Lower leg skin (tissue), 4 donors: ENCODE results near the gene CAMK2N1. TPM values are rescaled to one million over a fixed set of nuclear protein-coding genes. Genes with fewer than 3 reads are reported as not detected.
A peak's percentile ranks its signal among the peaks of the same experiment; 100 is the strongest.
"Not testable (repeated sequence)": the region's sequence is repeated elsewhere in the genome, so short reads cannot be mapped to it uniquely, and the experiment has no call there.

Experiments
- DNase-seq, 2 donors: peaks; one replicate each; pipeline ENCODE4 v3.0.0-alpha.2; 2019; ENCODE audit warnings: low spot score in 2 of 2
- H3K4me3 ChIP-seq: fragments of 200-600 bp; sonication (generic); 2 replicates; pipeline ENCODE4 v1.5.1; 2017; ENCODE audit warnings: mild to moderate bottlenecking, low read depth; ENCODE audit not compliant: poor library complexity, severe bottlenecking
- CTCF ChIP-seq, 3 donors: fragments of 450-650 bp; IDR thresholded peaks; one replicate each; pipeline ENCODE4 v1.5.1; 2016; ENCODE audit warnings: antibody characterized with exemption in 3 of 3, mild to moderate bottlenecking in 3 of 3, moderate library complexity in 2 of 3
- POLR2A ChIP-seq, 2 donors: fragments of 450-650 bp; IDR thresholded peaks; one replicate each; pipeline ENCODE4 v1.6.1; 2016 to 2017; ENCODE audit warnings: antibody characterized with exemption in 2 of 2, mild to moderate bottlenecking in 1 of 2, moderate library complexity in 1 of 2
- WGBS, 2 donors: methylation state at CpG; one replicate each; pipeline ENCODE4 v1.1.5; 2018; 5-methylcytosine and 5-hydroxymethylcytosine counted together
- intact Hi-C: fragments of 100-400 bp; cut with DNase I; formaldehyde crosslinking; loops from one replicate; pipeline ENCODE4 v1.15.0; 2023; ENCODE audit warnings: low total_unique reads
- total RNA-seq, 4 donors: library from RNA; depleted of rRNA; stranded (reverse); fragments of >200 nt; gene quantifications; one replicate each; pipeline ENCODE4 v1.1.0, GENCODE V29; 2016

CAMK2N1 gene
- total RNA-seq, 4 donors from 2014 or later, result 3.8 to 13.3 (median 8.4) TPM

- WGBS, 2 donors, result 55 to 72% methylated on average over 7 of the region's 7 CpGs
- no peak for DNase-seq
- no peak for TF ChIP-seq POLR2A (IDR thresholded peaks at IDR 0.05)
- no peak for TF ChIP-seq CTCF (IDR thresholded peaks at IDR 0.05)
- no peak overlapping the region for H3K4me3 ChIP-seq
- intact Hi-C loops, result loop anchor here (10.0 kb wide), 1 partner anchor 667 kb away; no protein-coding TSS in a partner anchor
Measured at GRCh38 chr1:20528221-20528620, 42.2 kb upstream of the CAMK2N1 start.

DNA sequence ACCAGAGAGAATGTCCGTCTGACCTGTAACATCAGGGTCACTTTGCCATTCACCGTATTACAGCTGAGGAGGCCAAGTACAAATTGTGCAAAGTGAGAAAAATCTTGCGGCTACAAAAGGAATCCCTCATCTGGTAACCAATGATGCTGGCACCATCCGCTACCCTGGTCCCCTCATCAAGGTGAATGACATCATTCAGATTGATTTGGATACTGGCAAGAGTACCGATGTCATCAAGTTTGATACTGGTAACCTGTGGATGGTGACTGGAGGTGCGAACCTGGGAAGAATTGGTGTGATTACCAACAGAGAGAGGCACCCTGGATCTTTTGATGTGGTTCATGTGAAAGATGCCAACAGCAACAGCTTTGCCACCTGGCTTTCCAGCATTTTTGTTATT is 40.3 kb upstream of the CAMK2N1 start:
- intact Hi-C loops, result loop anchor here (10.0 kb wide), 1 partner anchor 669 kb away; no protein-coding TSS in a partner anchor
- TF ChIP-seq CTCF (IDR thresholded peaks at IDR 0.05) (no peak), POLR2A (IDR thresholded peaks at IDR 0.05) (no peak)
- no peak for DNase-seq
- no peak overlapping the region for H3K4me3 ChIP-seq
- 81 to 88% methylated on average over 6 of the region's 6 CpGs for WGBS, 2 donors

- peak; percentile 80 to 93 for DNase-seq
- 17 to 22% methylated on average over 17 of the region's 17 CpGs for WGBS, 2 donors
- intact Hi-C loops, result loop anchor here (5.0 to 10.0 kb wide), 2 partner anchors 110 to 673 kb away; partner anchors contain the start of gene PINK1
- TF ChIP-seq POLR2A (IDR thresholded peaks at IDR 0.05) (no peak), CTCF (IDR thresholded peaks at IDR 0.05) (peak in 2 of 3 donors; percentile 26 to 71)
- H3K4me3 ChIP-seq, result no peak overlapping the region
Measured at GRCh38 chr1:20521960-20522861, 36.2 kb upstream of the CAMK2N1 start.

DNA sequence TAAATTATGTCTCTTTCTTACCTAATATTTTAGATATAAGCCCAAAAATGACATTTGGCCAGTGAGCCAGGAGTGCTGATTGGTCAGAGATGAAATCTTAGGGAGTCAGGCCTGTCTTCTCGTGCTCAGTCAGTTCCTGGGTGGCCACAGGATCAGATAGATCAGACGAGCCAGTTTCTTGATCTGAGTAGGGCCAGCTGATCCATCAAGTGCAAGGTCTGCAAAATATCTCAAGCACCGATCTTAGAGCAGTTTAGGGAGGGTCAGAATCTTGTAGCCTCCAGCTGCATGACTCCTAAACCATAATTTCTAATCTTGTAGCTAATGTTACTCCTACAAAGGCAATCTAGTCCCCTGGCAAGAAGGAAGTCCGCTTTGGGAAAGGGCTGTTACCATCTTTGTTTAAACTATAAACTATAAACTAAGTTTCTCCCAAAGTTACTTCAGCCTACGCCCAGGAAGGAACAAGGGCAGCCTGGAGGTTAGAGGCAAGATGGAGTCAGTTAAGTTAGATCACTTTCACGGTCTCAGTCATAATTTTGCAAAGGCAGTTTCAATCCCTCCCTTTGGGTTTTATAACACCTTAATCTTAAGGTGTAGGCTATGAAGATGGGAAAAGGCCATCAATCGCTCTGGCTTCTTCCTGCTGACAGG is 33.7 kb upstream of the CAMK2N1 start:
- 55% methylated on average over 7 of the region's 7 CpGs for WGBS, 2 donors
- H3K4me3 ChIP-seq, DNase-seq: not testable (repeated sequence)
- intact Hi-C loops, result loop anchor here (5.0 to 10.0 kb wide), 2 partner anchors 113 to 675 kb away; partner anchors contain the start of gene PINK1

- WGBS, 2 donors, result 53 to 55% methylated on average over 6 of the region's 6 CpGs
- no peak for DNase-seq
- TF ChIP-seq POLR2A (IDR thresholded peaks at IDR 0.05) (no peak), CTCF (IDR thresholded peaks at IDR 0.05) (no peak)
- intact Hi-C loops, result no loop called here
- no peak overlapping the region for H3K4me3 ChIP-seq
Measured at GRCh38 chr1:20511518-20512428, 25.8 kb upstream of the CAMK2N1 start.
